PC-3 (cell line): ENCODE results near the gene TMEM42. TPM values are rescaled to one million over a fixed set of nuclear protein-coding genes. Genes with fewer than 3 reads are reported as not detected.

ENCODE experiments used
- ATAC-seq: fragments of 200-7000 bp; cut with Tn5 transposase; 2 replicates; pipeline ENCODE4 v1.9.1; 2020; ENCODE audit warnings: mild to moderate bottlenecking, moderate library complexity
- BruUV-seq: library from RNA; stranded (reverse); fragments of 400-500 nt; replicated peaks from 2 replicates; lab custom pipeline; 2021; lab: Mats Ljungman, UMichigan
- CTCF ChIA-PET: fragments of 300-600 bp; sonication (Branson Sonifier 250); formaldehyde crosslinking; loops from one replicate; lab custom pipeline; 2022; ENCODE audit warnings: antibody characterized with exemption; lab: Charles Lee
- POLR2A ChIA-PET: fragments of 300-600 bp; sonication (Branson Sonifier 250); formaldehyde crosslinking; loops from one replicate; lab custom pipeline; 2022; ENCODE audit warnings: antibody characterized with exemption; ENCODE audit not compliant: unreplicated experiment; lab: Charles Lee
- DNase-seq: peaks from one replicate; pipeline ENCODE4 v3.0.0-alpha.2; 2015
- H2AFZ ChIP-seq: fragments of 300-600 bp; sonication (generic); 2 replicates; pipeline ENCODE4 v1.6.0; 2016; ENCODE audit warnings: antibody characterized with exemption, low read length
- H3F3A ChIP-seq: fragments of 300-600 bp; sonication (generic); one replicate; pipeline ENCODE4 v1.6.0; 2017; ENCODE audit warnings: antibody characterized with exemption, low read length, control low read depth, mild to moderate bottlenecking; ENCODE audit not compliant: unreplicated experiment
- H3K27ac ChIP-seq: fragments of 300-600 bp; sonication (generic); 2 replicates; pipeline ENCODE4 v1.5.1; 2016; ENCODE audit warnings: mild to moderate bottlenecking, low read length
- H3K27me3 ChIP-seq: fragments of 300-600 bp; sonication (generic); 2 replicates; pipeline ENCODE4 v1.6.1; 2016; ENCODE audit warnings: low read length, mixed read lengths
- H3K36me3 ChIP-seq: fragments of 300-600 bp; sonication (generic); 2 replicates; pipeline ENCODE4 v1.6.1; 2016; ENCODE audit warnings: low read depth, mixed run types, low read length, mixed read lengths
- H3K4me1 ChIP-seq: fragments of 300-600 bp; sonication (generic); 2 replicates; pipeline ENCODE4 v1.5.1; 2016; ENCODE audit warnings: low read length; ENCODE audit not compliant: insufficient read depth
- H3K4me2 ChIP-seq: fragments of 300-600 bp; sonication (generic); 2 replicates; pipeline ENCODE4 v1.6.0; 2016; ENCODE audit warnings: low read length
- H3K4me3 ChIP-seq: fragments of 300-600 bp; sonication (generic); 2 replicates; pipeline ENCODE4 v1.5.1; 2016; ENCODE audit warnings: mild to moderate bottlenecking, low read length, mixed read lengths
- H3K79me2 ChIP-seq: fragments of 300-600 bp; sonication (generic); 2 replicates; pipeline ENCODE4 v1.6.1; 2017; ENCODE audit warnings: low read length, mixed read lengths
- H3K9ac ChIP-seq: fragments of 300-600 bp; sonication (generic); 2 replicates; pipeline ENCODE4 v1.6.0; 2016; ENCODE audit warnings: mild to moderate bottlenecking, low read length
- H3K9me2 ChIP-seq: fragments of 300-600 bp; sonication (generic); replicated peaks from 2 replicates; pipeline ENCODE4 v1.6.1; 2016; ENCODE audit warnings: mixed run types, low read length, mixed read lengths
- H3K9me3 ChIP-seq: fragments of 300-600 bp; sonication (generic); 2 replicates; pipeline ENCODE4 v1.6.1; 2016; ENCODE audit warnings: low read length, mixed read lengths
- H4K20me1 ChIP-seq: fragments of 300-600 bp; sonication (generic); 2 replicates; pipeline ENCODE4 v1.6.1; 2016; ENCODE audit warnings: low read length, mixed read lengths
- EZH2 ChIP-seq: fragments of 300-600 bp; sonication (generic); IDR thresholded peaks from one replicate; pipeline ENCODE4 v1.6.1; 2017; ENCODE audit warnings: antibody characterized with exemption, mild to moderate bottlenecking, low read length; ENCODE audit not compliant: unreplicated experiment
- EZH2phosphoT487 ChIP-seq: fragments of 300-600 bp; sonication (generic); IDR thresholded peaks from 2 replicates; pipeline ENCODE4 v1.6.1; 2018; ENCODE audit warnings: mild to moderate bottlenecking, antibody characterized with exemption, low read length, borderline replicate concordance
- intact Hi-C: fragments of 100-400 bp; cut with micrococcal nuclease; formaldehyde crosslinking; loops from 2 replicates; pipeline ENCODE4 v1.9.0; 2023
- total RNA-seq: library from RNA; depleted of rRNA; stranded (reverse); fragments of >200 nt; gene quantifications from 2 replicates; pipeline ENCODE4 v1.2.3, GENCODE V29; 2014
- TF ChIP-seq, protein P1 (sequence below): fragments of 300-600 bp; sonication (generic); conservative IDR thresholded peaks from 2 replicates; pipeline ENCODE4 v1.5.1; 2017; ENCODE audit warnings: antibody characterized with exemption, low read depth, mild to moderate bottlenecking, low read length

The TMEM42 gene
- total RNA-seq, 1 experiment from 2014 or later, result 10.2 TPM

DNA sequence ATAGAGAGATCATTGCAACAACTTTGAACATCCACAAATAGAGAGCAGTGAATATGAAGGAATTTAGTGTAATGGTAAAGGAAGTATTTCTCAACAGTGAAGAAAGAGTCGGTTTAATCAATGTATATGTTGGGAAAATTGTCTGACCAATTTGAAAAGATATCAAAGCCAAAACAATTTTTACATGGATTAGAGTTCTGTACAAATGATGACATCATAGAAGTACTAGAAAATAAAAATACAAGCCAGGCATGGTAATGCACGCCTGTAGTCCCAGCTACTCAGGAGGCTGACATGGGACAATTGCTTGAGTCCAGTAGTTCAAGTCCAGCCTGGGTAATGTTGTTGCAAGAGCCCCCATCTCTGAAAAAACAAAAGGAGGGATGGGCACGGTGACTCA is 26.0 kb upstream of the TMEM42 start:
- H3K4me2 ChIP-seq, result no peak overlapping the region
- no peaks in the 10 kb centered on the region for H3K27me3 ChIP-seq
- TF ChIP-seq, protein P1, sequence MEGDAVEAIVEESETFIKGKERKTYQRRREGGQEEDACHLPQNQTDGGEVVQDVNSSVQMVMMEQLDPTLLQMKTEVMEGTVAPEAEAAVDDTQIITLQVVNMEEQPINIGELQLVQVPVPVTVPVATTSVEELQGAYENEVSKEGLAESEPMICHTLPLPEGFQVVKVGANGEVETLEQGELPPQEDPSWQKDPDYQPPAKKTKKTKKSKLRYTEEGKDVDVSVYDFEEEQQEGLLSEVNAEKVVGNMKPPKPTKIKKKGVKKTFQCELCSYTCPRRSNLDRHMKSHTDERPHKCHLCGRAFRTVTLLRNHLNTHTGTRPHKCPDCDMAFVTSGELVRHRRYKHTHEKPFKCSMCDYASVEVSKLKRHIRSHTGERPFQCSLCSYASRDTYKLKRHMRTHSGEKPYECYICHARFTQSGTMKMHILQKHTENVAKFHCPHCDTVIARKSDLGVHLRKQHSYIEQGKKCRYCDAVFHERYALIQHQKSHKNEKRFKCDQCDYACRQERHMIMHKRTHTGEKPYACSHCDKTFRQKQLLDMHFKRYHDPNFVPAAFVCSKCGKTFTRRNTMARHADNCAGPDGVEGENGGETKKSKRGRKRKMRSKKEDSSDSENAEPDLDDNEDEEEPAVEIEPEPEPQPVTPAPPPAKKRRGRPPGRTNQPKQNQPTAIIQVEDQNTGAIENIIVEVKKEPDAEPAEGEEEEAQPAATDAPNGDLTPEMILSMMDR, result no peak
- no peak for TF ChIP-seq EZH2
- TF ChIP-seq EZH2phosphoT487, result no peak
- CTCF ChIA-PET, result no interaction called here
- H3K4me3 ChIP-seq, result no peak overlapping the region
- H3K9ac ChIP-seq, result no peak overlapping the region
- H3K36me3 ChIP-seq, result peaks cover 69% of the 10 kb centered on the region
- H3K79me2 ChIP-seq, result no peaks in the 10 kb centered on the region
- no peaks in the 10 kb centered on the region for H3K9me3 ChIP-seq
- ATAC-seq (no peak), DNase-seq (no peak)
- H2AFZ ChIP-seq, result no peak overlapping the region
- no peaks in the 10 kb centered on the region for H3F3A ChIP-seq
- H3K27ac ChIP-seq, result no peak overlapping the region
- H3K9me2 ChIP-seq, result no peaks in the 10 kb centered on the region
- no peaks in the 10 kb centered on the region for H4K20me1 ChIP-seq
- POLR2A ChIA-PET, result no interaction called here
- no peaks in the 10 kb centered on the region for H3K4me1 ChIP-seq
- intact Hi-C loops, result no loop called here
- no TSS peak for BruUV-seq

DNA sequence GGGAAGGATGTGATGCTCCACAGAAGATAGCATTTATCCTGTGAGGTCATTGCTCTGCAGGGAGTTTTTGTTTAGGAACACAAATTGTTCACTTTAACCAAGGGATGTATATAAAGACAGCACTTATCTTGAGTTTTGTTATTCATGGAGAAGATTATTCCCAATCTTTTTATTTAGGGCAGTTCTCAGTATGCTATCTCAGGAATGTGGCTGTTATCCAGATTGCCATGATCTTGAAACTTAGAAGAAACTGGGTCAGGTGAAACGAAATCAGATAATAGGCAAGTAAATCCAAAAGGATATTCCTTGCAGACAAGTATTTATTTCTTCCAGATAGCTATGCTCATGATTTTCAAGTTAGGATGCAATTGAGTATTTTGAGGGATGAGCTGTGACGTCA is 19.3 kb upstream of the TMEM42 start:
- H2AFZ ChIP-seq, result no peak overlapping the region
- H3K9ac ChIP-seq, result no peak overlapping the region
- H3K36me3 ChIP-seq, result peaks cover 58% of the 10 kb centered on the region
- intact Hi-C loops, result no loop called here
- POLR2A ChIA-PET, result no interaction called here
- H3K79me2 ChIP-seq, result no peaks in the 10 kb centered on the region
- no peak for ATAC-seq
- H4K20me1 ChIP-seq, result no peaks in the 10 kb centered on the region
- H3K27ac ChIP-seq, result no peak overlapping the region
- no peaks in the 10 kb centered on the region for H3K9me2 ChIP-seq
- no peak for DNase-seq
- no peaks in the 10 kb centered on the region for H3K9me3 ChIP-seq
- H3F3A ChIP-seq, result no peaks in the 10 kb centered on the region
- TF ChIP-seq EZH2 (no peak), EZH2phosphoT487 (no peak)
- H3K4me2 ChIP-seq, result no peak overlapping the region
- no TSS peak for BruUV-seq
- H3K4me3 ChIP-seq, result no peak overlapping the region
- no peaks in the 10 kb centered on the region for H3K27me3 ChIP-seq
- H3K4me1 ChIP-seq, result no peaks in the 10 kb centered on the region
- CTCF ChIA-PET, result no interaction called here

DNA sequence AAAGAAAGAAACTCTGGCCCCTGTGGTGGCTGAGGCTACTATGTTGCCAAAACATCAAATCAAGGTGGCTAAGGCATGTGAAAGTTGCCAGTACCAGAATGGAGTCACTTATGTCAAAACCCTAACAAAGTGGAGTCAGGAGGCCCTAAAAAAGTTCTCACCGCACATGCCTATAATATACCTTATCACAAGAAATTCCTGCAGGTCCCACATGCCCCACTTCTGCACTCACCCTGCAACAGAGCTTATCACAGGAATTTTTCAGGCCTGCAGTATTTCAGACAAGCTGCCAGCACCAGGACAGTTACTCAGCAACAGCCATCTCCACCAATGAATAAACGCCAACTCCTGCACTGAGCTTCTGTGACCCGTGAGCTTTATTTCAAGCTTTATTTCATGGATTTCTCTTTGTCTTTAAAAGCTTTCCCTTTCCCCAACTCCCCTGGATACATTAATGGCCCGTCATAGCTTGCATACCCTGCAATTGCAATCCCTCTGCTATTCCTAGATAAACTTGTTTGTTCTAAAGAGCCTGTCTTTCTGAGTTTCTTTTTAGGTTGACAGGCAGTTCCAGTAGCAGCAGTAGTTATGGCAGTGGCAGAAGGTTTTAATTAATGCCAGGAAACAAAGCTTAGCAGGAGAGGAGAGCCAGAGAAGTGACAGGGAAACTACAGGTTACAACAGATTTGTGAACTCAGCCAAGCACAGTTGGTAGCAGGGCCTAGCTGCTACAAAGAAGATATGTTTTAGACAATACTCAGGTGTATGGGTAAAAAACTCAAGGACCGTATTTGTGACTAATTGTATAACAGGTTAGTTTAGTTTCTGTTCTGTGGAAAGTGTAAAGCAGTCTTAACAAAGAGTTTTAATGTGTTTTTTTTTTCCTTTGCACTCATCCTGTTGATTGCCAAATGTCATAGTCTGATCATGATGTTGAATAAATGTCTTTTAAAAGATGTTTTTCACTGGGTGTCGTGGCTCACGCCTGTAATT is 15.9 kb upstream of the TMEM42 start:
- ATAC-seq (no peak), DNase-seq (peak; percentile 47)
- ChIA-PET CTCF (interaction anchor here (0.6 kb wide), 1 partner anchor 87 kb away, joined by 6 read pairs; no protein-coding TSS in a partner anchor), POLR2A (interaction anchor here (0.7 kb wide), 1 partner anchor 26 kb away, joined by 6 read pairs; no protein-coding TSS in a partner anchor)
- Histone ChIP-seq H4K20me1 (no peaks in the 10 kb centered on the region), H3K9ac (no peak overlapping the region), H2AFZ (no peak overlapping the region), H3K27me3 (no peaks in the 10 kb centered on the region), H3K4me3 (no peak overlapping the region), H3K79me2 (no peaks in the 10 kb centered on the region), H3K9me3 (no peaks in the 10 kb centered on the region), H3K4me1 (no peaks in the 10 kb centered on the region), H3K36me3 (peaks cover 65% of the 10 kb centered on the region), H3F3A (no peaks in the 10 kb centered on the region), H3K9me2 (no peaks in the 10 kb centered on the region), H3K4me2 (no peak overlapping the region), H3K27ac (no peak overlapping the region)
- BruUV-seq, result no TSS peak
- TF ChIP-seq EZH2phosphoT487 (no peak), EZH2 (no peak)
- TF ChIP-seq, protein P1, result no peak
- intact Hi-C loops, result no loop called here
